CD4-positive, alpha-beta T cell treated with Interleukin-17A for 4 hours (primary cell): Measurements from ENCODE around the gene LMO2.
"Not testable (repeated sequence)": the region's sequence is repeated elsewhere in the genome, so short reads cannot be mapped to it uniquely, and the experiment has no call there.

ENCODE experiments used
- DNase-seq: peaks from one replicate; pipeline ENCODE4 v3.0.0-alpha.2; 2020; ENCODE audit warnings: mixed read lengths

Gene LMO2

GRCh38 chr11:33860926-33861325, 30.9 kb downstream of the LMO2 start:
- no peak for DNase-seq

- DNase-seq = no peak
These were observed 32.6 kb downstream of the LMO2 start for GRCh38 chr11:33859306-33859705.

GRCh38 chr11:33857933-33858371, 33.9 kb downstream of the LMO2 start:
- DNase-seq = peak; percentile 79

GRCh38 chr11:33855500-33855899, 36.4 kb downstream of the LMO2 start:
- DNase-seq = no peak

- DNase-seq = no peak
These were observed 43.0 kb downstream of the LMO2 start for GRCh38 chr11:33848717-33849390.

- no peak for DNase-seq
These were observed 44.6 kb downstream of the LMO2 start for GRCh38 chr11:33847251-33847650.

GRCh38 chr11:33844236-33844635, 47.6 kb downstream of the LMO2 start:
- no peak for DNase-seq

GRCh38 chr11:33843018-33843417, 48.9 kb downstream of the LMO2 start:
- DNase-seq = no peak

GRCh38 chr11:33842236-33842915, 49.5 kb downstream of the LMO2 start:
- DNase-seq = no peak

GRCh38 chr11:33838234-33838633, 53.6 kb downstream of the LMO2 start:
- DNase-seq = not testable (repeated sequence)

GRCh38 chr11:33837334-33837733, 54.5 kb downstream of the LMO2 start:
- not testable (repeated sequence) for DNase-seq

GRCh38 chr11:33835143-33835878, 56.6 kb downstream of the LMO2 start:
- DNase-seq = no peak

- no peak for DNase-seq
These were observed 59.2 kb downstream of the LMO2 start for GRCh38 chr11:33832676-33833075.

- DNase-seq = no peak
These were observed 60.8 kb downstream of the LMO2 start for GRCh38 chr11:33830903-33831648.

GRCh38 chr11:33829430-33830141, 62.3 kb downstream of the LMO2 start:
- DNase-seq = peak; percentile 58

GRCh38 chr11:33828604-33829429, 63.1 kb downstream of the LMO2 start:
- DNase-seq = peak; percentile 6

- no peak for DNase-seq
These were observed 64.7 kb downstream of the LMO2 start for GRCh38 chr11:33827206-33827605.

GRCh38 chr11:33825854-33826560, 65.9 kb downstream of the LMO2 start:
- no peak for DNase-seq

GRCh38 chr11:33822981-33823380, 68.9 kb downstream of the LMO2 start:
- not testable (repeated sequence) for DNase-seq

- DNase-seq = no peak
These were observed 72.4 kb downstream of the LMO2 start for GRCh38 chr11:33819278-33820035.
